Hepatocyte (in vitro differentiated cells): Measurements from ENCODE around the gene TADA3.

Experiments
- CTCF ChIP-seq: fragments of 200-600 bp; sonication (generic); IDR thresholded peaks from 2 replicates; pipeline ENCODE4 v1.5.1; 2016; ENCODE audit warnings: antibody characterized with exemption, mild to moderate bottlenecking; ENCODE audit not compliant: poor library complexity
- EZH2phosphoT487 ChIP-seq: fragments of 200-600 bp; sonication (generic); IDR thresholded peaks from one replicate; pipeline ENCODE4 v1.6.1; 2018; ENCODE audit warnings: antibody characterized with exemption, mild to moderate bottlenecking, low read depth, moderate library complexity; ENCODE audit not compliant: unreplicated experiment, severe bottlenecking

GRCh38 chr3:9730657-9731205 is 61.5 kb downstream of the TADA3 start:
- TF ChIP-seq CTCF, result no peak
- TF ChIP-seq EZH2phosphoT487, result no peak
